H9 (cell line): ENCODE results near the gene MRGPRG. TPM values are rescaled to one million over a fixed set of nuclear protein-coding genes. Genes with fewer than 3 reads are reported as not detected.

Experiments used
- DNase-seq: peaks from one replicate; pipeline ENCODE4 v3.0.0-alpha.2; 2017
- H2AFZ ChIP-seq: one replicate; pipeline ENCODE4 v1.6.1; 2013; ENCODE audit warnings: mild to moderate bottlenecking, low read length, control low read depth, moderate library complexity
- H2AK5ac ChIP-seq: 2 replicates; pipeline ENCODE4 v1.6.1; 2013; ENCODE audit warnings: low read length, control low read depth, mixed read lengths; ENCODE audit not compliant: insufficient read length
- H2BK120ac ChIP-seq: one replicate; pipeline ENCODE4 v1.6.1; 2013; ENCODE audit warnings: low read depth, mild to moderate bottlenecking, low read length, control low read depth, inconsistent platforms; ENCODE audit not compliant: poor library complexity, severe bottlenecking
- H2BK12ac ChIP-seq: 2 replicates; pipeline ENCODE4 v1.6.1; 2013; ENCODE audit warnings: low read length, control low read depth, mixed read lengths, low read depth; ENCODE audit not compliant: insufficient read length
- H2BK15ac ChIP-seq: 2 replicates; pipeline ENCODE4 v1.6.1; 2013; ENCODE audit warnings: low read depth, low read length, control low read depth
- H2BK20ac ChIP-seq: one replicate; pipeline ENCODE4 v1.6.1; 2013; ENCODE audit warnings: low read depth, mild to moderate bottlenecking, low read length, control low read depth, inconsistent platforms; ENCODE audit not compliant: poor library complexity, severe bottlenecking
- H2BK5ac ChIP-seq: 2 replicates; pipeline ENCODE4 v1.6.1; 2013; ENCODE audit warnings: low read length, control low read depth, mixed read lengths; ENCODE audit not compliant: insufficient read length
- H3K14ac ChIP-seq: 2 replicates; pipeline ENCODE4 v1.6.1; 2013; ENCODE audit warnings: low read length, control low read depth; ENCODE audit not compliant: insufficient read depth
- H3K18ac ChIP-seq: 2 replicates; pipeline ENCODE4 v1.6.1; 2013; ENCODE audit warnings: low read depth, mild to moderate bottlenecking, mixed read lengths, low read length, control low read depth; ENCODE audit not compliant: insufficient read length
- H3K23ac ChIP-seq: 2 replicates; pipeline ENCODE4 v1.6.1; 2013; ENCODE audit warnings: low read length, control low read depth, mixed read lengths, low read depth; ENCODE audit not compliant: insufficient read length
- H3K23me2 ChIP-seq: 2 replicates; pipeline ENCODE4 v1.6.1; 2013; ENCODE audit warnings: low read depth, mild to moderate bottlenecking, mixed read lengths, low read length, control low read depth; ENCODE audit not compliant: insufficient read length, poor library complexity, severe bottlenecking
- H3K27ac ChIP-seq: 2 replicates; pipeline ENCODE4 v1.5.1; 2013; ENCODE audit warnings: low read length, control low read depth, mixed read lengths, low read depth; ENCODE audit not compliant: insufficient read length
- H3K27me3 ChIP-seq: 2 replicates; pipeline ENCODE4 v1.6.1; 2013; ENCODE audit warnings: low read length, control low read depth, inconsistent platforms; ENCODE audit not compliant: insufficient read depth
- H3K4ac ChIP-seq: 2 replicates; pipeline ENCODE4 v1.6.1; 2013; ENCODE audit warnings: low read depth, mild to moderate bottlenecking, control low read depth, inconsistent platforms, low read length, moderate library complexity
- H3K4me1 ChIP-seq: 2 replicates; pipeline ENCODE4 v1.6.1; 2013; ENCODE audit warnings: low read length, control low read depth, inconsistent platforms; ENCODE audit not compliant: insufficient read depth
- H3K4me2 ChIP-seq: 2 replicates; pipeline ENCODE4 v1.6.1; 2013; ENCODE audit warnings: low read length, control low read depth, mixed read lengths; ENCODE audit not compliant: insufficient read length, insufficient read depth
- H3K56ac ChIP-seq: 2 replicates; pipeline ENCODE4 v1.6.1; 2013; ENCODE audit warnings: low read depth, mild to moderate bottlenecking, mixed read lengths, low read length, control low read depth; ENCODE audit not compliant: insufficient read length
- H3K79me1 ChIP-seq: 2 replicates; pipeline ENCODE4 v1.6.1; 2013; ENCODE audit warnings: low read depth, mild to moderate bottlenecking, moderate library complexity, low read length, control low read depth, inconsistent platforms; ENCODE audit not compliant: insufficient read depth, poor library complexity, severe bottlenecking
- H3K79me2 ChIP-seq: 2 replicates; pipeline ENCODE4 v1.6.1; 2013; ENCODE audit warnings: low read length, control low read depth, inconsistent platforms; ENCODE audit not compliant: insufficient read depth
- H3K9ac ChIP-seq: 2 replicates; pipeline ENCODE4 v1.6.1; 2013; ENCODE audit warnings: low read length, control low read depth, mixed read lengths; ENCODE audit not compliant: insufficient read length; ENCODE audit errors: extremely low read depth
- H3K9me3 ChIP-seq: one replicate; pipeline ENCODE4 v1.6.1; 2013; ENCODE audit warnings: low read depth, low read length, inconsistent platforms; ENCODE audit not compliant: control insufficient read depth
- H3T11ph ChIP-seq: one replicate; pipeline ENCODE4 v1.6.1; 2013; ENCODE audit warnings: mild to moderate bottlenecking, low read length, control low read depth, inconsistent platforms
- H4K20me1 ChIP-seq: one replicate; pipeline ENCODE4 v1.6.1; 2013; ENCODE audit not compliant: control insufficient read depth, insufficient read length, insufficient read depth
- H4K5ac ChIP-seq: 2 replicates; pipeline ENCODE4 v1.6.1; 2013; ENCODE audit warnings: low read depth, mild to moderate bottlenecking, mixed read lengths, low read length, control low read depth; ENCODE audit not compliant: insufficient read length
- H4K8ac ChIP-seq: replicated peaks from 2 replicates; pipeline ENCODE4 v1.6.1; 2013; ENCODE audit warnings: low read length, control low read depth, mixed read lengths, low read depth; ENCODE audit not compliant: insufficient read length
- H4K91ac ChIP-seq: 2 replicates; pipeline ENCODE4 v1.6.1; 2013; ENCODE audit warnings: low read depth, mild to moderate bottlenecking, moderate library complexity, mixed read lengths, low read length, control low read depth; ENCODE audit not compliant: insufficient read length
- H3K27ac Mint-ChIP-seq, 3 experiments: 2 replicates in 2 of 3; 3 replicates in 1 of 3; pipeline ENCODE4 v1.8.0; 2020 to 2021; ENCODE audit warnings: mixed read lengths in 3 of 3, mild to moderate bottlenecking in 1 of 3, moderate library complexity in 1 of 3
- H3K27me3 Mint-ChIP-seq: 2 replicates; pipeline ENCODE4 v1.8.0; 2021; ENCODE audit warnings: low read depth, mild to moderate bottlenecking, moderate library complexity, mixed read lengths
- H3K36me3 Mint-ChIP-seq, 3 experiments: 2 replicates in 2 of 3; 3 replicates in 1 of 3; pipeline ENCODE4 v1.8.0; 2020 to 2021; ENCODE audit warnings: low read depth in 3 of 3, mixed read lengths in 3 of 3; ENCODE audit not compliant: insufficient read depth in 1 of 3
- H3K4me1 Mint-ChIP-seq, 2 experiments: 2 replicates each; pipeline ENCODE4 v1.8.0; 2020; ENCODE audit warnings: mixed read lengths in 2 of 2
- H3K4me3 Mint-ChIP-seq, 2 experiments: 2 replicates in 1 of 2; 3 replicates in 1 of 2; pipeline ENCODE4 v1.8.0; 2020 to 2021; ENCODE audit warnings: mild to moderate bottlenecking in 2 of 2, mixed read lengths in 2 of 2, moderate library complexity in 1 of 2
- H3K9me3 Mint-ChIP-seq, 2 experiments: 2 replicates in 1 of 2; 3 replicates in 1 of 2; pipeline ENCODE4 v1.8.0; 2020; ENCODE audit warnings: mild to moderate bottlenecking in 2 of 2, mixed read lengths in 2 of 2, moderate library complexity in 1 of 2
- WGBS: extraction: QIAGEN DNeasy Blood & Tissue Kit; methylation state at CpG from one replicate; pipeline ENCODE4 v1.1.7; 2013; ENCODE audit warnings: missing lambda C conversion rate, low lambda C conversion rate, mixed read lengths; ENCODE audit not compliant: insufficient read length; ENCODE audit errors: extremely low coverage; 5-methylcytosine and 5-hydroxymethylcytosine counted together
- total RNA-seq: library from RNA; stranded (reverse); gene quantifications from 2 replicates; pipeline ENCODE4 v1.2.1, GENCODE V29; 2021
- TF ChIP-seq, protein P1 (sequence below): fragments of 200-600 bp; sonication (generic); conservative IDR thresholded peaks from 3 replicates; pipeline ENCODE4 v1.8.0; 2021; ENCODE audit warnings: antibody characterized with exemption, mild to moderate bottlenecking

The MRGPRG gene
- total RNA-seq, 1 experiment from 2014 or later, result not detected

DNA sequence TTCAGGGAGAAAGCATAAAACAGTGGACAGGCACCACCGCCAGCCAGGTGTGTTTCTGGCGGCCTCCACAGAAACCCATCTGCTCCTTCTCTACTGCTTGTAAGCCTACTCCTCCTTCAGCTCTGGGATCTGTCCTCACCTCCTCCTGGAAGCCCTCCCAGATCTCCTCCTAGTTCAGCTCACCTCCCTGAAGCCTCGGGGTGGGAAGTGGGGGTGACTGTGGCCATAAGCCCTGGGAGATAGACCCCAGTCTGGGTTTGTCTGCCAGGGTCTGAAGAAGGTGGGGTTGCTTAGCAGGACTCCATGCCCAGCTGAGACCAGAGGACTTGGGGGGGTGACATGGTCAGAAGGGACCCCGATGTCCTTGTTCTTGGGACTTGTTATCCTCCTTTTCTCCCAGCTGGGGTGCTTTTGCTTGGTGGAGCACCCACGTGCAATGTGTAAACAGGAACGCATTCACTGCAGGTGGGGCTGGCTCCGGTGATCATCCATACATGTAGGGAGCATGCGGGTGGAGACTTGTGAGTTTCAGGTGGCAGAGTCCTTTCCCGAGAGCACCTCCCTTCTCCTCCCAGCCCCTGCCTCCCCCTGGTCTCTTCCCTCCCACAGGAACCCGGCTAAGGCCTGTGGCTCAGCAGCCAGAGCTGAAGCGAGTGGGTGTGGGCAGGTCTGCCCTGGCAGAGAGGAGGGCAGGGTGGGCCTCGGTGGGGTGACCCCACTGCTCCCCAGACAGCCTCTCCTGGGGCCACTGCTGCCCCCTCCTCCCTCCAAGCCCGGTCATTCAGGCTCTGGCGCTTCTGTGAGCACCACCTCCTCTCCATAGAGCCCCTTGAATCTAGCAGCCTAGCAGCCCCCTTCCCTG is 25.9 kb downstream of the MRGPRG start:
- no peak overlapping the region for H2BK20ac ChIP-seq
- H3T11ph ChIP-seq, result no peak overlapping the region
- no peak overlapping the region for H4K8ac ChIP-seq
- peaks cover 6% of the 10 kb centered on the region; the same call in 1 of the 2 replicates for H3K4me1 ChIP-seq
- no peak overlapping the region for H2BK5ac ChIP-seq
- H4K91ac ChIP-seq, result no peak overlapping the region
- H3K14ac ChIP-seq, result peak overlapping the region; percentile 24; the same call in 1 of the 2 replicates
- peaks cover 0 to 3% of the 10 kb centered on the region in 2 experiments; a peak in 1 of 5 replicates for H3K9me3 Mint-ChIP-seq
- no peak overlapping the region for H2AFZ ChIP-seq
- H4K20me1 ChIP-seq, result no peaks in the 10 kb centered on the region
- H3K9me3 ChIP-seq, result no peaks in the 10 kb centered on the region
- H2BK15ac ChIP-seq, result no peak overlapping the region
- no peak for DNase-seq
- peaks cover 13% of the 10 kb centered on the region for H3K27me3 Mint-ChIP-seq
- TF ChIP-seq, protein P1, sequence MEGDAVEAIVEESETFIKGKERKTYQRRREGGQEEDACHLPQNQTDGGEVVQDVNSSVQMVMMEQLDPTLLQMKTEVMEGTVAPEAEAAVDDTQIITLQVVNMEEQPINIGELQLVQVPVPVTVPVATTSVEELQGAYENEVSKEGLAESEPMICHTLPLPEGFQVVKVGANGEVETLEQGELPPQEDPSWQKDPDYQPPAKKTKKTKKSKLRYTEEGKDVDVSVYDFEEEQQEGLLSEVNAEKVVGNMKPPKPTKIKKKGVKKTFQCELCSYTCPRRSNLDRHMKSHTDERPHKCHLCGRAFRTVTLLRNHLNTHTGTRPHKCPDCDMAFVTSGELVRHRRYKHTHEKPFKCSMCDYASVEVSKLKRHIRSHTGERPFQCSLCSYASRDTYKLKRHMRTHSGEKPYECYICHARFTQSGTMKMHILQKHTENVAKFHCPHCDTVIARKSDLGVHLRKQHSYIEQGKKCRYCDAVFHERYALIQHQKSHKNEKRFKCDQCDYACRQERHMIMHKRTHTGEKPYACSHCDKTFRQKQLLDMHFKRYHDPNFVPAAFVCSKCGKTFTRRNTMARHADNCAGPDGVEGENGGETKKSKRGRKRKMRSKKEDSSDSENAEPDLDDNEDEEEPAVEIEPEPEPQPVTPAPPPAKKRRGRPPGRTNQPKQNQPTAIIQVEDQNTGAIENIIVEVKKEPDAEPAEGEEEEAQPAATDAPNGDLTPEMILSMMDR, result no peak
- no peak overlapping the region for H4K5ac ChIP-seq
- H3K27me3 ChIP-seq, result no peaks in the 10 kb centered on the region
- no peaks in the 10 kb centered on the region for H3K79me2 ChIP-seq
- no peak overlapping the region for H3K4me2 ChIP-seq
- H3K36me3 Mint-ChIP-seq, result no peaks in the 10 kb centered on the region; a peak in 1 of 7 replicates
- no peak overlapping the region; a peak in 1 of 5 replicates for H3K4me3 Mint-ChIP-seq
- no peak overlapping the region for H3K9ac ChIP-seq
- H3K4ac ChIP-seq, result no peak overlapping the region
- no peaks in the 10 kb centered on the region for H3K23me2 ChIP-seq
- no peak overlapping the region for H2BK120ac ChIP-seq
- no peak overlapping the region for H3K18ac ChIP-seq
- no peak overlapping the region for H2BK12ac ChIP-seq
- H3K23ac ChIP-seq, result no peak overlapping the region
- no peaks in the 10 kb centered on the region for H3K79me1 ChIP-seq
- H2AK5ac ChIP-seq, result no peak overlapping the region
- no peak overlapping the region for H3K56ac ChIP-seq
- peaks cover 39 to 53% of the 10 kb centered on the region in 2 experiments for H3K4me1 Mint-ChIP-seq
- no peak overlapping the region; a peak in 1 of 7 replicates for H3K27ac Mint-ChIP-seq
- H3K27ac ChIP-seq, result no peak overlapping the region
- WGBS, result no CpG with 5 or more reads among the region's 14 CpGs
